HG03354 (cell line): ENCODE data around the gene CDH13.

ENCODE experiments used
- ATAC-seq: cut with Tn5 transposase; IDR thresholded peaks from one replicate; pipeline ENCODE4 v1.9.1; 2021; ENCODE audit warnings: mild to moderate bottlenecking; ENCODE audit not compliant: unreplicated experiment, poor library complexity, severe bottlenecking

Gene CDH13

DNA sequence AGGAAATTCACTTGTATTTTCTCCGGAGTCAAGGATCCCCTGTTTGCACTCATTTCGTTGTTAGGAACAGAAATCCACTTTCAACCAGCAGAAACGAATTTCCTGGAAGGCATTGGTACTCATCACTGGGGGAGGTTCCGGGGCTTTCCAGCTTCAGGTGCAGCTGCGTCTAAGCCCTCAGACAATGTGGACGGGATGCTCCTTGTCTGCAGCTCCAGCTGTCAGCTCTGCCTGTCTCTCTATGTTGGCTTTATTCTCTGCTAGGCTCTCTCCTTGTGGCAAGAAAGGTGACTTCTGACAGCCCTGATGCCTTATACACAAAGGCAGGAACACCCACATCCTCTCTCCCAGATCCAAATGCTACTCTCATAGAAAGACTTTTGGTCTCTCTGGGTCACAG is 997.1 kb downstream of the CDH13 start:
- ATAC-seq = no peak

DNA sequence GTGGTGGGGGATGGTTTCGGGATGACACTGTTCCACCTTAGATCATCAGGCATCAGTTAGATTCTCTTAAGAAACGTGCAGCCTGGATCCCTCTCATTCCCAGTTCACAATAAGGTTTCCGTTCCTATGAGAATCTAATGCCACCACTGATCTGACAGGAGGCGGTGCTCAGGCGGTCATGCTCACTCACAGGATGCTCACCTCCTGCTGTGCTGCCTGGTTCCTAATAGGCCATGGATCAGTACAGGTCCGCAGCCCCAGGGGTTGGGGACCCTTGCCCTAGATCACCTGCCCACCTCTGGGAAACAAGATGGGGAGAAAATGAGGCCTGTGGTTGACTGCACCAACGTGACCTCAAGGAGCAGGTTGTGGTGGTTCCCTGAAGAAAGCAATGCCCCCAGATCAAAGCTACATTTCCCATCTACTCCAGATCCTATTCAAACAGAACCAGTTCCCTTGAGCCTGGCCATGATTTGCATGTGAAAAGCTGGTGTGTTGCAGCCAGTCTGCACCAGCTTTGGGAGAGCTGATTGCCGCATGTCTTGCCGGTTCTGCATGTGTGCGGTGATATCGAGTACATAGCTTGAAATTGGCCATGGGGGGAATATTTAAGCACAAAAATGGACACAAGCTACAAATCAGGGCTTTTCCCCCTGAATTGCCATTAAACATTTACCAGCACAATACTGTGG is 997.8 kb downstream of the CDH13 start:
- ATAC-seq = no peak

DNA sequence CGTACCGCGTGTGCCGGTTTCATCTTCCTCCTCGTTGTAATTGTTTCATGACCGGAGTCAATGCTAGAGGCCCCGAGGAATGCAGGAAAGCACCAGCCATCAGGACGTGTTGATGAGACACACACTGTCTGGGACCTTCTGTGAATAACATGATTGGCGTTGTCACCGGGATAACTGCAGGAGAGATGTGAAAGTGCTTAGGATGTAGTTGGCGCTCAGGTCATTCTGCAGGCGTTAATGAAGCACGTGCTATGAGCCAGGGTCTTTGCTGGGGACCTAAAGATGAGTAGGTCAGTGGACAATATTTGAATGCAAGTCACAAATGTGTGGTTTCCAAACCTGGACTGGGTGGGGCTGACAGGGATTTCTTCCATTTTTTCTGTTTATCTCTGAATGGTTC is 999.4 kb downstream of the CDH13 start:
- ATAC-seq = no peak

- ATAC-seq = no peak
These were observed 999.9 kb downstream of the CDH13 start for GRCh38 chr16:83626676-83627075.

DNA sequence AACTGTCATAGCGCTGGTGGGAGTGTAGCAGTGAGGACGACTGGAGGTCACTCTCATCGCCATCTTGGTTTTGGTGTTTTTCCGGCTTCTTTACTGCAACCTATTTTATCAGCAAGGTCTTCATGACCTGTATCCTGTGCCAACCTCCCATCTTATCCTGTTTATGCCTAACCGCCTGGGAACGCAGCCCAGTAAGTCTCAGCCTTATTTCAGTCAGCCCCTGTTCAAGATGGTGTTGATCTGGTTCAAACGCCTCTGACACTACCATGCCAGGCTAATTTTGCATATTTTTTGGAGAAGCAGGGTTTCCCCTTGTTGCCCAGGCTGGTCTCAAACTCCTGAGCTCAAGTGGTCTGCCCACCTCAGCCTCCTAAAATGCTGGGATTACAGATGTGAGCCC is 1001.2 kb downstream of the CDH13 start:
- ATAC-seq = no peak

GRCh38 chr16:83629426-83629825 is 1002.7 kb downstream of the CDH13 start:
- ATAC-seq = no peak

DNA sequence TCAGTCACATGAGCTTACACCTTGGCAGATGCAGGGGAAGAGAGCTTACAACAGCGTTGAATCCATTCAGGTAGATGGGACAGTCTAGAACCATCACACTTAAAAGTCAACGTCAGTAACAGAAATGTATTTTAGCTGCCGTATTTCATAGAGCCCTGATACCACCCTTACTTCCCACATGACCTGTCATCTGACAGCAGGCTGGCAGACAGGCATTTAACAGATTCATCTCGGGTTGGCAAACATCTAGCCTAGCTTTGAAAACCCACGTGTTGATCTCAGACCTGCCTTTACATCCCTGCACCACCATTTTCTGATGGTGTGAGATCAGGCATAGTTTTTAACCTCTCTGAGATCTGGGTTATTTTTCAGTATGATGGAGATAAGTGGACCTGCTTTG is 1003.1 kb downstream of the CDH13 start:
- no peak for ATAC-seq

- no peak for ATAC-seq
These were observed 1004.2 kb downstream of the CDH13 start for GRCh38 chr16:83630979-83631378.

GRCh38 chr16:83633286-83633685 is 1006.5 kb downstream of the CDH13 start:
- no peak for ATAC-seq

DNA sequence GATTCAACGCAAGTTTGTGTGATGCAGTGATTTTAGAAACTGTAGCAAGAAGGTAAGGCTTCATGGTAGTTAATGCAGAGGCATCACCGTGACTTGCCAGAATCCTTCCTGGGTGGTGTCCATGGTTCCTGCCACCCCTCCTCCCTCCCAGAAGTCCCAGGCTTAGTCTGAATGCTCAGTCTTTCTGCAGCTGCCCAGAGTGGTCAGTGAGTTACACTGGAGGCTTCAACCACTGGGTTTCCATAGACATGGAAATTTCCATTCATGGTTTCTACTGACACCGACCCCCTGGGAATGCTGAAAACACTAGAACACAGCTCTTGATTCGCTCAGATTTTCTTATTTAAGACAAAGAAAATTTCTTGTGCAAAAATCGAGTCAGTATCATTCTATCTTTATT is 1021.6 kb downstream of the CDH13 start:
- ATAC-seq = no peak

DNA sequence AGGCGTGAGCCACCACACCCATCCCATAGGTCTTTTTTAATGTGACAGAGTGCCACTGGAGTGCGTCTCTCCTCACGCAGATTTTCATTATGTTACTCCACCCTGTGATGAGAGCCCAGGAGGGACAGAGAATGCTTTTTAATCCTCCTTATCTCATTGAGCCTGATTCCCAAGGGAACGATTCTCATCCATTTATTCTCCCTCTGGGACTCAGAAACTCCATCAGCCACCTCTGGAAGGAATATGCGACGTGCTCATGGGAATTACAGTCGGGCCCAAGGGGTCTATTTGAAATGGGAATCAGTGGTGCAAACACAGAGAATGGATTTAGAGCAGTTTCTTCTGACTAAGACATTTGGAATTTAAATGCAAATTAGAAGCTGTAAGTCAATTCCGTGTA is 1025.1 kb downstream of the CDH13 start:
- ATAC-seq = no peak

DNA sequence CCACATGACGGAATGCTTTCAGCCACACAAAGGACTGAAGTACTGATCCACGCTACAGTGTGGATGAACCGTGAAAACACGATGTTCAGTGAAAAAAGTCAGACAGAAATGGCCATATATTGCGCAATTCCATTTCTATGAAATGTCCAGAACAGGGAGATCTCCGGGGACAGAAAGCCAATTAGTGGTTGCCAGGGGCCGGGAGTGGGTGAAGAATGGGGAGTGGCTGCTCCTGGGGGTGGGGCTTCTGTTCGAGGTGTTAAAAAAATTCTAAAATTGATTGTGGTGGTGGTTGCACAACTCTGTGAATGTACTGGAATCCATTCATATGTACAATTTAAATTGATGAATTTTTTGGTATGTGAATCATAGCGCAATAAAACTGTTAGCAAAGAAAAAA is 1026.2 kb downstream of the CDH13 start:
- ATAC-seq = no peak

DNA sequence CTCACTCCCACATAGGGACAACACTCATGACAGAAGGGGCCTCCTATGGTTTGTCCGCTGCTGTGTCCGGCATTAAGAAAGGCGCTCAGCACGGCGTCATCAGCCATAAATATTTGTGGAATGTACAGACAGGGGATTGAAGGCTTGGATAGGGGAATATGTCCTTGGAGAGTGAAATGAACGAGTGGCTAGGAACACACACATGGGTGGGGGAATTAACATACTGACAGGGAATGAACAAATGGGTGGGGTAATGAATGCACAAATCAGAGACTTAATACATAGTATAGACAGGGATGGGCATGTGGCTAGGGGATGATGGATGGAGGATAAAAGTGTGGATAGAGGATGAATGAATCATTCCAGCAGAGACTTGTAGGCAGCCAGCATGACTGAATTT is 1027.0 kb downstream of the CDH13 start:
- ATAC-seq = no peak

DNA sequence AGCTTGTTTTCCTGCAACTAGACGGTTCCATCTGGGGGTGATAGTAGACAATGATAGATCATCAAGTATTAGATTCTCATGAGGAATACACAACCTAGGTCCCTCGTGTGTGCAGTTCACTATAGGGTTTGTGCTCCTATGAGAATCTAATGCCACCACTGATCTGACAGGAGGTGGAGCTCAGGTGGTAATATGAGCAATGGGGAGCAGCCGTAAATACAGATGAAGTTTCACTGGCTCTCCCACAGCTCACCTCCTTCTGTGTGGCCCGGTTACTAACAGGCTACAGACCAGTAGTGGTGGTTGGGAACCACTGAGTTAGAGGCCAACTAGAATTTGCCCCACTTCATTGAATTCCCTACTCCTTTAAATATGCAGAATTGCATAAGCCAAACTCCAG is 1033.5 kb downstream of the CDH13 start:
- no peak for ATAC-seq

DNA sequence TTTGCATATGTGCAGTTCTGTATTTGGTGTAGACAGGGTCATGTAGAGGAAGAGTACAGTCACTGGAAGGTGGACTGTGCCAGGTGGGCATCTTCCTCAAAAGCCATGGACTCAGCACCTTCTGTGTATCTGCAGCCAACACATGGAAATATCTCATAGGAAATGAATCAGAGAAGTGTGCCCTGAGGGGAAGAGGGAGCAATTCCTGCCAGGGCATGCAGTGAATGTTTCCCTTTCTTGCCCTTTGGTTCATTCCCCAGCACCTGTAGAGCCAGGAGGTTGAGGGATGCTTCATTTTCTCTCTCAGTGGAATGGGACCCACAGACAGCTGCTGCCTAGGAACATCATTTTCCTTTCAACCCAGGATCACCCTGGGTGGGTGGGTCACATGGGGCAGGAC is 1034.9 kb downstream of the CDH13 start:
- no peak for ATAC-seq

- ATAC-seq = no peak
These were observed 1039.7 kb downstream of the CDH13 start for GRCh38 chr16:83666449-83666848.

- no peak for ATAC-seq
These were observed 1042.7 kb downstream of the CDH13 start for GRCh38 chr16:83669456-83669855.

- no peak for ATAC-seq
These were observed 1048.3 kb downstream of the CDH13 start for GRCh38 chr16:83674931-83675535.

GRCh38 chr16:83676086-83676485 is 1049.3 kb downstream of the CDH13 start:
- no peak for ATAC-seq

GRCh38 chr16:83680980-83681379 is 1054.2 kb downstream of the CDH13 start:
- ATAC-seq = no peak

- ATAC-seq = no peak
These were observed 1054.7 kb downstream of the CDH13 start for GRCh38 chr16:83681381-83681956.
